K562 (cell line): ENCODE measurements around the gene HNRNPF. TPM values are rescaled to one million over a fixed set of nuclear protein-coding genes. Genes with fewer than 3 reads are reported as not detected.

Experiments
- DACH1 ChIP-seq: fragments of 450-650 bp; IDR thresholded peaks from 2 replicates; pipeline ENCODE4 v1.6.1; 2018; ENCODE audit not compliant: partially characterized antibody
- FOSL1 ChIP-seq: fragments of 200-800 bp; sonication (Bioruptor generic); conservative IDR thresholded peaks from 2 replicates; pipeline ENCODE4 v1.6.1; 2016; ENCODE audit warnings: missing genetic modification characterization, missing compliant biosample characterization
- MEF2D ChIP-seq: conservative IDR thresholded peaks from 2 replicates; pipeline ENCODE4 v1.6.1; 2016; ENCODE audit warnings: low read depth, missing genetic modification characterization, missing compliant biosample characterization
- NCOR1 ChIP-seq: fragments of 450-650 bp; IDR thresholded peaks from 2 replicates; pipeline ENCODE4 v1.6.1; 2016; ENCODE audit warnings: mild to moderate bottlenecking, moderate library complexity
- NR3C1 ChIP-seq: sonication (generic); formaldehyde crosslinking; IDR thresholded peaks from 2 replicates; pipeline ENCODE4 v1.8.1; 2022; ENCODE audit warnings: missing genetic modification reagents
- NRF1 ChIP-seq, 2 experiments: fragments of 450-650 bp; IDR thresholded peaks in 1 of 2; conservative IDR thresholded peaks in 1 of 2; 2 replicates each; pipeline ENCODE4 v1.6.1; 2014; ENCODE audit warnings: mild to moderate bottlenecking in 2 of 2
- RAD51 ChIP-seq: fragments of 450-650 bp; IDR thresholded peaks from 2 replicates; pipeline ENCODE4 v1.7.1; 2016; ENCODE audit warnings: low read depth, mild to moderate bottlenecking, borderline replicate concordance
- TRIM24 ChIP-seq, 2 experiments: fragments of 450-650 bp; IDR thresholded peaks; 2 replicates each; pipeline ENCODE4 v1.6.1; 2016
- USF2 ChIP-seq: sonication (generic); formaldehyde crosslinking; IDR thresholded peaks from 2 replicates; pipeline ENCODE4 v1.5.0; 2020; ENCODE audit warnings: missing genetic modification reagents
- ZNF239 ChIP-seq: fragments of 250-450 bp; sonication (Bioruptor Pico); IDR thresholded peaks from 2 replicates; pipeline ENCODE4 v1.4.0; 2020; ENCODE audit warnings: mild to moderate bottlenecking
- polyA plus RNA-seq, 8 experiments: library from polyadenylated mRNA; depleted of rRNA in 4 of 8; stranded (reverse) in 5 of 8; unstranded in 3 of 8; fragments of >200 nt; fragmentation: Nextera tagmentation in 2 of 8; fragmentation: Illumina TruSeq in 1 of 8; extraction: Ambion mirVana in 2 of 8; extraction: Trizol in 1 of 8; gene quantifications; 2 replicates each; pipeline versions ENCODE4 v1.2.1 to v1.2.3, GENCODE V29; 2011 to 2014; ENCODE audit warnings: inconsistent platforms in 1 of 8, missing spikeins in 1 of 8
- total RNA-seq, 7 experiments: library from RNA; depleted of rRNA in 6 of 7; stranded (reverse); fragments of >200 nt in 6 of 7; fragmentation: Illumina TruSeq in 2 of 7; extraction: Trizol in 2 of 7; gene quantifications; 2 replicates each; pipeline versions ENCODE4 v1.2.1 to v1.2.3, GENCODE V29; 2011 to 2021; ENCODE audit warnings: low replicate concordance in 1 of 7
- TF ChIP-seq, protein P1 (sequence below), 2 experiments: fragments of 450-650 bp; IDR thresholded peaks; 2 replicates each; pipeline ENCODE4 v1.6.1; 2016; ENCODE audit warnings: mild to moderate bottlenecking in 2 of 2, borderline replicate concordance in 1 of 2, low read depth in 1 of 2, moderate library complexity in 1 of 2
- TF ChIP-seq, protein P2 (sequence below), 3 experiments: fragments of 200-800 bp in 1 of 3; fragments of 250-450 bp in 1 of 3; fragments of 450-650 bp in 1 of 3; sonication (Bioruptor Pico) in 1 of 3; sonication (Bioruptor generic) in 1 of 3; formaldehyde crosslinking in 1 of 3; IDR thresholded peaks; 2 replicates each; pipeline versions ENCODE4 v1.6.1 to v1.8.0; 2016 to 2022; ENCODE audit warnings: mild to moderate bottlenecking in 2 of 3, missing genetic modification characterization in 2 of 3, missing compliant biosample characterization in 1 of 3, moderate library complexity in 1 of 3
- TF ChIP-seq, protein P3 (sequence below): fragments of 450-650 bp; IDR thresholded peaks from 2 replicates; pipeline ENCODE4 v1.7.0; 2016; ENCODE audit warnings: borderline replicate concordance

The HNRNPF gene
- total and polyA plus RNA-seq, 9 of the 15 experiments (the other 6 are each of a cell fraction or from before 2014, with no cell fraction given): 192 to 489 (median 416) TPM

DNA sequence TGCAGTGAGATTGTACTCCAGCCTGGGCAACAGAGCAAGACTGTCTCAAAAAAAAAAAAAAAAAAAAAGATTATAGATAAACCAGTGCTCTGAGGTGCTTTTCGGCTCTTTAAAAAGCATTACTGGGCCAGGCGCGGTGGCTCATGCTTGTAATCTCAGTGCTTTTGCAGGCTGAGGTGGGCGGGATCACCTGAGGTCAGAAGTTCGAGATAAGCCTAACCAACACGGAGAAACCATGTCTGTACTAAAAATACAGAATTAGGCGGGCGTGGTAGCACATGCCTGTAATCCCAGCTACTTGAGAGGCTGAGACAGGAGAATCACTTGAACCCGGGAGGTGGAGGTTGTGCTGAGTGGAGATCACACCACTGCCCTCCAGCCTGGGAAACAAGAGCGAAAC lies 6.6 kb upstream of the HNRNPF start (continued):
- TF ChIP-seq, protein P1, sequence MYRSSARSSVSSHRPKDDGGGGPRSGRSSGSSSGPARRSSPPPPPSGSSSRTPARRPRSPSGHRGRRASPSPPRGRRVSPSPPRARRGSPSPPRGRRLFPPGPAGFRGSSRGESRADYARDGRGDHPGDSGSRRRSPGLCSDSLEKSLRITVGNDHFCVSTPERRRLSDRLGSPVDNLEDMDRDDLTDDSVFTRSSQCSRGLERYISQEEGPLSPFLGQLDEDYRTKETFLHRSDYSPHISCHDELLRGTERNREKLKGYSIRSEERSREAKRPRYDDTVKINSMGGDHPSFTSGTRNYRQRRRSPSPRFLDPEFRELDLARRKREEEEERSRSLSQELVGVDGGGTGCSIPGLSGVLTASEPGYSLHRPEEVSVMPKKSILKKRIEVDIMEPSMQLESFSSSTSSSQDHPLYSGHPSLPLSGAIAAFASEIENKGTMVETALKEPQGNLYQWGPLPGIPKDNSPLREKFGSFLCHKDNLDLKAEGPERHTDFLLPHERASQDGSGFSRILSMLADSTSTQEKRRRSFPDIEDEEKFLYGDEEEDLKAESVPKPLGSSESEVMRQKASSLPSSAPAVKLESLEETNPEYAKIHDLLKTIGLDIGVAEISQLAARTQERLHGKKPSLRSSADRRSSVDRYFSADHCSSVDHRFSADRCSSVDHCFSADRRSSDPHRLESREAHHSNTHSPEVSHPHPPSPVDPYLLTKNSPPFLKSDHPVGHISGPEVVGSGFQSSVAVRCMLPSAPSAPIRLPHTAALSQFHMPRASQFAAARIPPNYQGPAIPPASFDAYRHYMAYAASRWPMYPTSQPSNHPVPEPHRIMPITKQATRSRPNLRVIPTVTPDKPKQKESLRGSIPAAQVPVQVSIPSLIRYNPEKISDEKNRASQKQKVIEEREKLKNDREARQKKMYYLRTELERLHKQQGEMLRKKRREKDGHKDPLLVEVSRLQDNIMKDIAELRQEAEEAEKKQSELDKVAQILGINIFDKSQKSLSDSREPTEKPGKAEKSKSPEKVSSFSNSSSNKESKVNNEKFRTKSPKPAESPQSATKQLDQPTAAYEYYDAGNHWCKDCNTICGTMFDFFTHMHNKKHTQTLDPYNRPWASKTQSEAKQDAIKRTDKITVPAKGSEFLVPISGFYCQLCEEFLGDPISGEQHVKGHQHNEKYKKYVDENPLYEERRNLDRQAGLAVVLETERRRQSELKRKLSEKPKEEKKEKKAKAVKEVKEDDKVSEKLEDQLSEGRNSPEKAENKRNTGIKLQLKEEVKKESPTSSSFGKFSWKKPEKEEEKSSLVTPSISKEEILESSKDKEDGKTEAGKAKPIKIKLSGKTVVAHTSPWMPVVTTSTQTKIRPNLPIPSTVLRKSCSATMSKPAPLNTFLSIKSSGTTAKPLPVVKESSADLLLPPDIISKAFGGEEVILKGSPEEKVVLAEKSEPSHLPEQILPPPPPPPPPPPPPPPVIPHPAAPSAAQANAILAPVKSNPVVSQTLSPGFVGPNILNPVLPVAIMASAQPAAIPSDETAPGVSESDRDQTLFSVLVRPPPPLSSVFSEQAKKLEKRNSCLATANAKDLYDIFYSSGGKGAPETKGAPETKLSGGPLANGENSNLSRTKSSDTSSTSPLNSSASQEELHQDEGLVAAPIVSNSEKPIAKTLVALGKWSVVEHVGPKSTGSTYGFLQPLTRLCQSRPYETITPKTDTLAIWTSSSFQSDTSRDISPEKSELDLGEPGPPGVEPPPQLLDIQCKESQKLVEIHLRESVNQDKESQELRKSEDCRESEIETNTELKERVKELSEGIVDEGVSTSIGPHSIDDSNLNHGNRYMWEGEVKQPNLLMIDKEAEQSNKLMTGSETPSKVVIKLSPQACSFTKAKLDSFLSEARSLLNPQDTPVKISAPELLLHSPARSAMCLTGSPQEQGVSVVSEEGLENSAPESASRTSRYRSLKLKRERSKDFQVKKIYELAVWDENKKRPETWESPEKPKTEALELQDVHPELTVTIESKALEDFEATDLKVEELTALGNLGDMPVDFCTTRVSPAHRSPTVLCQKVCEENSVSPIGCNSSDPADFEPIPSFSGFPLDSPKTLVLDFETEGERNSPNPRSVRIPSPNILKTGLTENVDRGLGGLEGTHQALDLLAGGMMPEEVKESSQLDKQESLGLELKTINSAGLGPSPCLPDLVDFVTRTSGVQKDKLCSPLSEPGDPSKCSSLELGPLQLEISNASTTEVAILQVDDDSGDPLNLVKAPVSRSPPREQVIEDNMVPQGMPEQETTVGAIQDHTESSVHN (IDR thresholded peaks at IDR 0.05; ENCODE audit: borderline replicate concordance in 1 of 2, low read depth in 1 of 2): 0 out of 4 replicates have a peak, but pooled peaks of 1 of the 2 experiments have one; percentile 15
- no peak for TF ChIP-seq RAD51
- no peak for TF ChIP-seq DACH1
- TF ChIP-seq MEF2D: peak; percentile 80
- no peak for TF ChIP-seq USF2 (CRISPR knock-in tag)
- peak; percentile 40; the same call in 1 of the 2 replicates for TF ChIP-seq FOSL1 (tag)
- TF ChIP-seq NRF1 (conservative IDR thresholded peaks at IDR 0.05 in 1 of 2, IDR thresholded peaks at IDR 0.05 in 1 of 2): peak in 1 of 2 experiments; percentile 12; a peak in 1 of 4 replicates
- TF ChIP-seq, protein P2, sequence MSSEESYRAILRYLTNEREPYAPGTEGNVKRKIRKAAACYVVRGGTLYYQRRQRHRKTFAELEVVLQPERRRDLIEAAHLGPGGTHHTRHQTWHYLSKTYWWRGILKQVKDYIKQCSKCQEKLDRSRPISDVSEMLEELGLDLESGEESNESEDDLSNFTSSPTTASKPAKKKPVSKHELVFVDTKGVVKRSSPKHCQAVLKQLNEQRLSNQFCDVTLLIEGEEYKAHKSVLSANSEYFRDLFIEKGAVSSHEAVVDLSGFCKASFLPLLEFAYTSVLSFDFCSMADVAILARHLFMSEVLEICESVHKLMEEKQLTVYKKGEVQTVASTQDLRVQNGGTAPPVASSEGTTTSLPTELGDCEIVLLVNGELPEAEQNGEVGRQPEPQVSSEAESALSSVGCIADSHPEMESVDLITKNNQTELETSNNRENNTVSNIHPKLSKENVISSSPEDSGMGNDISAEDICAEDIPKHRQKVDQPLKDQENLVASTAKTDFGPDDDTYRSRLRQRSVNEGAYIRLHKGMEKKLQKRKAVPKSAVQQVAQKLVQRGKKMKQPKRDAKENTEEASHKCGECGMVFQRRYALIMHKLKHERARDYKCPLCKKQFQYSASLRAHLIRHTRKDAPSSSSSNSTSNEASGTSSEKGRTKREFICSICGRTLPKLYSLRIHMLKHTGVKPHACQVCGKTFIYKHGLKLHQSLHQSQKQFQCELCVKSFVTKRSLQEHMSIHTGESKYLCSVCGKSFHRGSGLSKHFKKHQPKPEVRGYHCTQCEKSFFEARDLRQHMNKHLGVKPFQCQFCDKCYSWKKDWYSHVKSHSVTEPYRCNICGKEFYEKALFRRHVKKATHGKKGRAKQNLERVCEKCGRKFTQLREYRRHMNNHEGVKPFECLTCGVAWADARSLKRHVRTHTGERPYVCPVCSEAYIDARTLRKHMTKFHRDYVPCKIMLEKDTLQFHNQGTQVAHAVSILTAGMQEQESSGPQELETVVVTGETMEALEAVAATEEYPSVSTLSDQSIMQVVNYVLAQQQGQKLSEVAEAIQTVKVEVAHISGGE (CRISPR knock-in tag; IDR thresholded peaks at IDR 0.05): peak in 1 of 3 experiments; percentile 35; a peak in 1 of 6 replicates
- TF ChIP-seq, protein P3, sequence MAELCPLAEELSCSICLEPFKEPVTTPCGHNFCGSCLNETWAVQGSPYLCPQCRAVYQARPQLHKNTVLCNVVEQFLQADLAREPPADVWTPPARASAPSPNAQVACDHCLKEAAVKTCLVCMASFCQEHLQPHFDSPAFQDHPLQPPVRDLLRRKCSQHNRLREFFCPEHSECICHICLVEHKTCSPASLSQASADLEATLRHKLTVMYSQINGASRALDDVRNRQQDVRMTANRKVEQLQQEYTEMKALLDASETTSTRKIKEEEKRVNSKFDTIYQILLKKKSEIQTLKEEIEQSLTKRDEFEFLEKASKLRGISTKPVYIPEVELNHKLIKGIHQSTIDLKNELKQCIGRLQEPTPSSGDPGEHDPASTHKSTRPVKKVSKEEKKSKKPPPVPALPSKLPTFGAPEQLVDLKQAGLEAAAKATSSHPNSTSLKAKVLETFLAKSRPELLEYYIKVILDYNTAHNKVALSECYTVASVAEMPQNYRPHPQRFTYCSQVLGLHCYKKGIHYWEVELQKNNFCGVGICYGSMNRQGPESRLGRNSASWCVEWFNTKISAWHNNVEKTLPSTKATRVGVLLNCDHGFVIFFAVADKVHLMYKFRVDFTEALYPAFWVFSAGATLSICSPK: no peak
- TF ChIP-seq NCOR1: peak; percentile 83
- TF ChIP-seq NR3C1 (CRISPR knock-in tag): no peak
- no peak for TF ChIP-seq ZNF239 (CRISPR knock-in tag)
- peak in 1 of 2 experiments; percentile 37; a peak in 1 of 4 replicates for TF ChIP-seq TRIM24 (IDR thresholded peaks at IDR 0.05)
